Measurements from ENCODE around the gene AP2B1.

The AP2B1 gene

GRCh38 chr17:35773679-35774425 lies 186.7 kb downstream of the AP2B1 start:
- no peak for DNase-seq (ENCODE audit: low spot score)

GRCh38 chr17:35774499-35774898 lies 187.4 kb downstream of the AP2B1 start:
- peak; percentile 67 for DNase-seq (ENCODE audit: low spot score)

GRCh38 chr17:35775039-35775438 lies 187.9 kb downstream of the AP2B1 start:
- DNase-seq (ENCODE audit: low spot score) = no peak

- no peak for DNase-seq (ENCODE audit: low spot score)
Measured at GRCh38 chr17:35775583-35775982, 188.5 kb downstream of the AP2B1 start.
